Activated T-cell treated with anti-CD3 and anti-CD28 coated beads, Interleukin-2, amount 50 U/mL, for 4 hours (primary cell): ENCODE data around the gene ACHE. TPM values are rescaled to one million over a fixed set of nuclear protein-coding genes. Genes with fewer than 3 reads are reported as not detected.

Source experiments
- ATAC-seq, 2 donors: fragments of 200-7000 bp; cut with Tn5 transposase; one replicate each; pipeline ENCODE4 v1.10.0; 2021
- DNase-seq: peaks from one replicate; pipeline ENCODE4 v3.0.0-alpha.2; 2020
- H3K27me3 Mint-ChIP-seq: one replicate; pipeline ENCODE4 v1.8.0; 2021; ENCODE audit warnings: low read depth, mixed read lengths
- H3K36me3 Mint-ChIP-seq: one replicate; pipeline ENCODE4 v1.8.0; 2022; ENCODE audit warnings: mixed read lengths; ENCODE audit not compliant: insufficient read depth
- H3K4me1 Mint-ChIP-seq: one replicate; pipeline ENCODE4 v1.8.0; 2021; ENCODE audit warnings: low read depth, mixed read lengths
- H3K4me3 Mint-ChIP-seq: one replicate; pipeline ENCODE4 v1.8.0; 2021; ENCODE audit warnings: mild to moderate bottlenecking, moderate library complexity, mixed read lengths
- H3K9me3 Mint-ChIP-seq: one replicate; pipeline ENCODE4 v1.8.0; 2021; ENCODE audit warnings: mixed read lengths
- total RNA-seq, 3 donors: library from RNA; stranded (reverse); gene quantifications; one replicate each; pipeline ENCODE4 v1.2.1, GENCODE V29; 2021

Gene ACHE
- total RNA-seq, 3 donors from 2014 or later, result 0.32 to 0.54 (median 0.35) TPM

DNA sequence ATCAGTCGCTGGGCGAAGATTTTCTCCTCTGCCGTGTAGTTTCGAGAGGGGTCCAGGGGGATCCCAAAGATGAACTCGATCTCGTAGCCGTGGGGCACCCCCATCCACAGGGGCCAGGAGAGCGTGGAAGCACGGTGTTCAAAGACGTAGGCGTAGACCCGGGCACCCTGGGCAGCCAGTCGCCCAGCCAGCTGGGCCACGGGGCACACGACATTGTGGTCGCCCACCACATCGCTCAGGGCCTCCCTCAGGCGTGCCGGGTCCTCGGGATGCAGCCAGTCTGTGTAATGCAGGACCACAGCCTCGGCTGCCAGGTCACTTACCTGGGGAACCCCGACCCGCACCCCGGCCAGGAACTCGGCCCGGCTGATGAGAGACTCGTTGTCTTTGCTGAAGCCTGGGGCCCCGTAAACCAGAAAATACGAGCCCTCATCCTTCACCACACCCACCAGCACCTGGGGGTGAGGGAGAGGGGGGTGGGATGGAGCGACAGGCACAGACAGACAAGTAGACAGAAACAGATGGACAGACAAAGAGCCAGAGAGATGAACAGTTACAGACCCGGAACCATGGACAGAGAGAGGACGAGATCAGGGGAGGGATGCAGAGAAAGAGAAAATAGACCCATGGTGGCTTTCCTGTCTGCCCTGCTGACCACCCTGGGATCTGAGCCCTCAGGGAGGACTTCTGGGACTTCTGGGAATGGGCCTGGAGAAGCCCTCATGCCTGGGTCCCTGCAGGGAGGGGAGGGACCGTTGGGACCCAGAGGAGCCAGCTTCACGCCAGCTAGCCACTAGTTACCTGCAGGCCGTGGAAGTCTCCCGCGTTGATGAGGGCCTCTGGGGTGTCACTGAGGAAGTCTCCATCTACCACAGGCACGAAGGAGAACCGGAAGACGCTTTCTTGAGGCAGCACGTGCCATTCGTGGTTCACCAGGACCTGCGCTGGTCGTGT lies 3.0 kb downstream of the ACHE start:
- no peak overlapping the region for H3K4me3 Mint-ChIP-seq
- peaks cover 9% of the 10 kb centered on the region for H3K36me3 Mint-ChIP-seq
- H3K9me3 Mint-ChIP-seq, result no peaks in the 10 kb centered on the region
- peaks cover 39% of the 10 kb centered on the region for H3K27me3 Mint-ChIP-seq
- H3K4me1 Mint-ChIP-seq, result peaks cover 27% of the 10 kb centered on the region
- DNase-seq (no peak), ATAC-seq (no peak)

DNA sequence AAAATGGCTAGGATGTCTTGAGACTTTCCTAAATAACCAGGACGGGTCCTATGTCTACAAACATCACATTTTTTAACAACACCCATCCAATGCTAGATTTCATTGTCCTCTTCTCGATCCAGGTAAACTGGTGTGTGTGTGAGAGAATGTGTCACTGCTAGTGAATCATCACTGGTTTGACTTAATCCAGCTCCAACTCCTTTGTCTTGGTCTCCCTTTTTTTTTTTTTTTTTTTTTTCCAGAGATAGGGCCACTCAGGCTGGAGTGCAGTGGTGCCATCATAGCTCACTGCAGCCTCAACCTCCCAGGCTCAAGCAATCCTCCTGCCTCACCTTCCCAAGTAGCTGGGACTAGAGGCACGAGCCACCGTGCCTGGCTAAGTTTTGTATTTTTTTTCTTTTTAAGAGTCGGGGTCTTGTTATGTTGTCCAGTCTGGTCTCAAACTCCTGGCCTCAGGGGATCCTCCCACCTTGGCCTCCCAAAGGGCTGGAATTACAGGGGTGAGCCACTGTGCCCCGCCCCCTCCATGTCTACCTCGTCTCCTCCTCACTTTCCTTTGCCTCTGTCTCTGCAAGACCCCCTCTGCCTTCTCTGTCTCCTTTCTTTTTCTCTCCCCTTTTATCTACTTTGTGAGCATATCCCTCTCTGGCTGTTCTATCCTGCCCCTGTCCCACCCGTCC lies 4.0 kb downstream of the ACHE start:
- peaks cover 33% of the 10 kb centered on the region for H3K27me3 Mint-ChIP-seq

DNA sequence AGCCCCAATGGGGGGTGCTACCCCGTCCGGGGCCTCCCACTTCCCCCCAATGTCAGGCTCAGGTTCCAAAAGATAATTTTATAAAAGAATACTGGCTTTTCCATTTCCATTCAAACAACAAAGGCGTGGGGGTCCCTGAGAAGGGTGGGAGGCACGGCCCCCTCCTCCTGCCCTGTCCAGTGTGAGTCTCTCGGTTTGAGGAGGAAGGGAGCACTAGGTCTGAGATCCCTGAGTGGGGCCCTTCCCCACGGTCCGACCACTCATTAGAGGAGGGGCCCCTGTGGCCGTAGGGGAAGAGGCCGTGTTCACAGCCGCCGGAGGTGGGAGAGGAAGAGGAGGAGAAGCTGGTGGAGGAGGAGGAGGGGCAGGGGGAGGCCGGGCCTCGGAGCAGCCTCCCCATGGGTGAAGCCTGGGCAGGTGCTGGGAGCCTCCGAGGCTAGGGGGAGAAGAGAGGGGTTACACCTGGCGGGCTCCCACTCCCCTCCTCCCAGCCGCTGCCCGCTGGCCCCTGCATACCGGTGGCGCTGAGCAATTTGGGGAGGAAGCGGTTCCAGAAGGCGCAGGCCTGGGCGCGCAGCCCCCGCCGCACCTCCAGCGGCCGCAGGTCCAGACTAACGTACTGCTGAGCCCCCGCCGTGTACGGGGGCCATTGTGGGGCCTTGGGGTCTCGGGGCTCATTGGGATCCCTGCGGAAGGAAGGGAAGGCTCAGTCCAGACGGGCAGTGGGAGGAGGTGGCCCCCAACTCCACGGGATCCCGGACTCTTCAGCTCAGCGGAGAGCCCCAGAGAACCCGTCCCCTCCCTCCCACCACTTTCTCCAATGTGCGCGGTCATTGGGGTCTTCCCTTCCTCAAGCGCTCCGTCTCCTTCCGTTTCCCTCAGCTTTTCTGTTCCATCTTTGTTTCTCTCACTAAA lies 4.8 kb downstream of the ACHE start:
- DNase-seq, result no peak
- Mint-ChIP-seq H3K9me3 (no peaks in the 10 kb centered on the region), H3K4me1 (peaks cover 35% of the 10 kb centered on the region)

More for the DNA sequence above, 4.0 kb downstream of the ACHE start:
- Mint-ChIP-seq H3K36me3 (peaks cover 19% of the 10 kb centered on the region), H3K9me3 (no peaks in the 10 kb centered on the region), H3K4me3 (peak overlapping the region; percentile 65), H3K4me1 (peaks cover 36% of the 10 kb centered on the region)
- no peak for DNase-seq
- ATAC-seq, result no peak

DNA sequence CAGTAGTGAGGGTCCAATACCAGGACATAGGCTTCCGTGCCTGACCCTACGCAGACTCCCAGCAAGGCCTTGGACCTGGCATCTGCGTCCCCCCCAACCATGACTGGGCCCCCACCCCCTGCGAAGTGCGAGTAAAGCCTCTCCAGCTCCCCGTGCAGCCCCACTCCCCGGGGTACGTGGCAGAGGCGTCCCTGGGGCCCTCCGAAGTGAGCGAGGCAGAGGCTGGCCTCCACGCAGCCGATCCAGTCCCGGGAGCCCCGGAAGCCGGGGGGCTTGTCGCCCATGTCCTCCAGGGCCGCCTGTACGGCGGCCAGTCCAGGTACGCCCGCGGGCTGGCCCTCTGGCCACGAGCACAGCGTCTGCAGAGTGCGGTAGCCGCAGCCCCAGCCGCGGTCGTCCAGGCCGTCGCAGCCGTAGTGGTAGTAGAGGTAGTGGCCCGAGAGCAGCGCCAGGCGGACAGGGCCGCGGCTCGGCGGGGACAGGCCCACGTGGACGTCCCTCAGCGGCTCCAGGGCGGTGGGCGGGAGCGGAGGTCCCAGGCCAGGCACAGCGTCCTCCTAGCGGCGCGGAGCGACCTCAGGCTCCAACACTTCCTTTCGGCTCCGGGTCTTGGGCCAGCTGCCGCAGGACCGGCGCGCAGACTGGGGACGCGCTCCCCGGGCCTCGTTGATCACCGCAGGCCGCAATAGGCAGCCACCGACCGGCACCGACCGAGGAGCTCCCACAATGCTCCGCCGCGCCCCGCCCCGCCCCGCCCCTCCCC lies 6.5 kb downstream of the ACHE start, which contains the start of gene UFSP1:
UFSP1 (minus strand) TSS at position 728 of the 763 bp plus-strand sequence; CDS start at position 284, 444 bp downstream.
- Mint-ChIP-seq H3K27me3 (peaks cover 24% of the 10 kb centered on the region), H3K9me3 (no peaks in the 10 kb centered on the region), H3K4me1 (peaks cover 37% of the 10 kb centered on the region), H3K4me3 (peak within 1 kb of the TSS; percentile 80), H3K36me3 (peaks cover 43% of the 10 kb centered on the region)
- ATAC-seq, result peak; percentile 49 to 51
- DNase-seq, result no peak

More for the DNA sequence above, 4.8 kb downstream of the ACHE start:
- Mint-ChIP-seq H3K4me3 (peak overlapping the region; percentile 80), H3K36me3 (peaks cover 27% of the 10 kb centered on the region), H3K27me3 (peaks cover 27% of the 10 kb centered on the region)
- ATAC-seq, result no peak

DNA sequence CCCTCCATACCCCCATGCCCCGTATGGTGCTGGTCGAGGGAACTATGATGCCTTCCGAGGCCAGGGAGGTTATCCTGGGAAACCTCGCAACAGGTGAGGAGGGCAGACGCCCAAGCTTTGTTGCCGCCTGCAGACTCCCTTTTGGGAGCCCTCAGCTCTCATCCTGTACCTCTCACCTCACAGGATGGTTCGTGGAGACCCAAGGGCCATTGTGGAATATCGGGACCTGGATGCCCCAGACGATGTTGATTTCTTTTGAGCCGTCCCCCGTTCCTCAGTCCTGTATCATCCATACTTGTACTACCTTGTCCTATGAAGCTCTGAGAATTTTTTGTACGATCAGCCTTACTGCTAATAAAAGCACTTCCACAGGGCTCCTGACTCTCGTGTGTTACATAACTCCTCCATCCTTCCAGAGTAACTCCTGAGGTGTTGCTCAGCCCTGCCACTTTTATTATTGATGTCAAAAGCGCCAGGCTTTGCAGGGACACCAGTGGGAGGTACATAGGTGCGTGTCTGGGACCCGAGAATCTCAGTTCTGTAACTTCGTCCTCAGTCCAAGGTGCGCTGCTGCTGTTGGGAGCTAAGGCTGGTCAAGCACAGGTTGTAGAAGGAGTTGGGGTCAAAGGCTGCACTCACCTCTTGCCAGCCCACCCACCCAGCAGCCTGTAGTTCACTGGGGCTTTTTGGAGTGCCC lies 7.2 kb downstream of the ACHE start:
- Mint-ChIP-seq H3K4me1 (peaks cover 37% of the 10 kb centered on the region), H3K4me3 (peak overlapping the region; percentile 79), H3K27me3 (peaks cover 17% of the 10 kb centered on the region), H3K9me3 (no peaks in the 10 kb centered on the region), H3K36me3 (peaks cover 49% of the 10 kb centered on the region)
- DNase-seq (no peak), ATAC-seq (no peak)

DNA sequence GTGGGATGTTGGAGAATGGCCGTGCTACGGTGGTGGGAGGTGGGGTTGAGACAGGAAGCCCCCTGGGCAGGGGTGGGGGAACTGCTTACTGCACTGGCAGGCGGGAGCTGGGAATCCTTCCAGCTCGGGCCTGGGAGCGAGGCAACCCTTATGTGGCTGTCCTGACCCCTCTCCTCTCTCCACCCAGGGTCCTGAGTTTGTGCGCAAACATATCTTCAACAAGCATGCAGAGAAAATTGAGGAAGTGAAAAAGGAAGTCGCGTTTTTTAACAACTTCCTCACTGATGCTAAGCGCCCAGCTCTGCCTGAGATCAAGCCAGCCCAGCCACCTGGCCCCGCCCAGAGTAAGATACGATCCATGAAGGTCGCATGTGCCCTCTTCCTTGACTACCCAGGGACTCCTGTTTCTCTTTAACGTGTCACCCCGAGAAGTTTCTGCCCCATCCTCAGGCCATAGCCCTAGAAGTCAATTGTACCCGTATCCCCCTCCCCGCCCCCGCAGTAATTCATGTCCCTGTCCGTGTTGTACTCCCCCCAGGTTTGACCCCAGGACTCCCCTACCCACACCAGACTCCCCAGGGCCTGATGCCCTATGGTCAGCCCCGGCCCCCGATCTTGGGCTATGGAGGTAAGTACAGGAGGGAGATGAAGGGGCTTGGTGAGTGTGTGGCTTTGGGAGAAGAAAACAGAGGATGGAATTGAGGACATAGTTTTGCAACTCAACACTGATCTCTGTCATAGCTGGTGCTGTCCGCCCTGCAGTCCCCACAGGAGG lies 8.0 kb downstream of the ACHE start:
- Mint-ChIP-seq H3K4me1 (peaks cover 38% of the 10 kb centered on the region), H3K9me3 (no peaks in the 10 kb centered on the region), H3K27me3 (peaks cover 13% of the 10 kb centered on the region), H3K36me3 (peaks cover 54% of the 10 kb centered on the region), H3K4me3 (peak overlapping the region; percentile 79)
- no peak for ATAC-seq
- no peak for DNase-seq

DNA sequence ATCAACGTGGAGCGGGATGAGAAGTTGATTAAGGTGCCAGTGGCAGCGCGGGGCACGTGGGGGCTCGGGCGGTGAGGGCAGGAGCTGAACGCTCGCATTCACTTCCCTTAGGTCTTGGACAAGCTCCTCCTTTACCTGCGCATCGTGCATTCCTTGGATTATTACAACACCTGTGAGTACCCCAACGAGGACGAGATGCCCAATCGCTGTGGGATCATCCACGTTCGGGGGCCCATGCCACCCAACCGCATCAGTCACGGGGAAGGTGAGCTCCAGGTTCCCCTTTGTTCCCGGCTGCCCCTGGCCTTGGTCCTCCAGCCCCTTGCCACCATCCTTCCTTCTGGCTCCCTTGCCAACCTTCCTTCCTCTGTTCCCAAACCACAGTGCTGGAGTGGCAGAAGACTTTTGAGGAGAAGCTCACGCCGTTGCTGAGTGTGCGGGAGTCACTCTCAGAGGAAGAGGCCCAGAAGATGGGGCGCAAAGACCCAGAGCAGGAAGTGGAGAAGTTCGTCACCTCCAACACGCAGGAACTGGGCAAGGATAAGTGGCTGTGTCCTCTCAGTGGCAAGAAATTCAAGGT lies 8.7 kb downstream of the ACHE start:
- H3K4me3 Mint-ChIP-seq, result peak overlapping the region; percentile 79
- no peaks in the 10 kb centered on the region for H3K9me3 Mint-ChIP-seq
- peaks cover 6% of the 10 kb centered on the region for H3K27me3 Mint-ChIP-seq
- peaks cover 38% of the 10 kb centered on the region for H3K4me1 Mint-ChIP-seq
- ATAC-seq (no peak), DNase-seq (no peak)
- H3K36me3 Mint-ChIP-seq, result peaks cover 58% of the 10 kb centered on the region

DNA sequence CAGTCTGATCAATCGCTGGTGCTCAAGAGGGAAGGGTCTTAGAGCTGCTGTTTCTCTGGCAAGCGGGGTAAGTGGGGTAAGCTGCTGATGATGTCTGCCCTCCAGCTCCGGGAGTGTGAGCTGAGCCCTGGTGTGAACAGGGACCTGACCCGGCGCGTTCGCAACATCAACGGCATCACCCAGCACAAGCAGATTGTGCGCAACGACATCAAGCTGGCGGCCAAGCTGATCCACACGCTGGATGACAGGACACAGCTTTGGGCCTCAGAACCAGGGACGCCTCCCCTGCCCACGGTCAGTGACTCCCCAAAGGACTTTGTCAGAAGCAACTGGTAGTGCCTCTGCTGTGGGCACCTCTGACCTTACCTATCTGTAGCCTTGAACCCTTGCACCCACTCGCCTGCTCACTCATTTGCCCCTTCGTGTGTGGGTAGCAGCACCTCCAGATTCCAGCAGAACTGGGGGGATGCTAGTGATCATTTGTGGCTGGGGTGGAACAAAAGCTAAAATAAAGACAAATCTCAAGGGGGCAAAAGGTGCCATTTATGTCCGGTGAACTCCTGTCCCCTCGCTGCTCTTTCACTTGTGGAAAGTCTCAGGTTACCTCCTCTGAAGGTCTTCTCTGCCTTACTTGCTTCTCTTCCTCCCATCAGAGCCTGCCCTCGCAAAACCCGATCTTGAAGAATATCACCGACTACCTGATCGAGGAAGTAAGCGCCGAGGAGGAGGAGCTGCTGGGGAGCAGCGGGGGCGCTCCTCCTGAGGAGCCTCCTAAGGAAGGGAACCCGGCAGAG lies 9.3 kb downstream of the ACHE start:
- peaks cover 64% of the 10 kb centered on the region for H3K36me3 Mint-ChIP-seq
- peaks cover 35% of the 10 kb centered on the region for H3K4me1 Mint-ChIP-seq
- ATAC-seq, result no peak
- H3K4me3 Mint-ChIP-seq, result peak overlapping the region; percentile 19
- H3K9me3 Mint-ChIP-seq, result no peaks in the 10 kb centered on the region
- H3K27me3 Mint-ChIP-seq, result peaks cover under 1% of the 10 kb centered on the region
- no peak for DNase-seq

DNA sequence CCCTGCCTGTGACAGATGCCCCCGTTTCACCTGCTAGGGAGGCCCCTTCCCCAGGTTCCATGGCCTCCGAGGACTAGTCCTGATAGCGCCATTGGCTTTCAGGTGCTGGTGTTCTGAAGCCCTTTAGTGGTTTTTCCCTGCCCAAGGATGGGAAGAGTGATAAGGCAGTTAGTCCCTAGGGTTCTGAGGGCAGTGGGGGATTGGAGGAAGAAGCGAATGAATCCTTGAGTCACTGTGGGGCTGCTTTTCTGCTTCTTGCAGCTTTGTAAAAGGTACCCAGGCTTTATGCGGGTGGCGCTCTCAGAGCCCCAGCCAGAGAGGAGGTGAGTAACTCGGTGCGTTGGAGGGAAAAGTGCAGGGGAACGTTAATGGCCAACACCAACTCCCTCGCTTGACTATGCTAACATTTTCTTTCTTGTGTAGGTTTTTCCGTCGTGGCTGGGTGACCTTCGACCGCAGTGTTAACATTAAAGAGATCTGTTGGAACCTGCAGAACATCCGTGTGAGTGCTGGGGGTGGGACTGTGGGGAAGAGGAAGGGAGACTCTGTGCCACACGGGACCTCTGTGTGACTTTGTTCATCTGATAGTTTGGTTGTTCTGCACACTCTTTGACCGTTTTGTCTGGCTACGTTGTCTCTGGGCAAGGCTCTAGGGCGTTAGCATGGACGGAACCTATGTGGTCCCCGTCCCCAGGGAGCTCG lies 10.1 kb downstream of the ACHE start:
- peak overlapping the region; percentile 22 for H3K4me3 Mint-ChIP-seq
- H3K9me3 Mint-ChIP-seq, result no peaks in the 10 kb centered on the region
- H3K4me1 Mint-ChIP-seq, result peaks cover 35% of the 10 kb centered on the region
- DNase-seq (no peak), ATAC-seq (no peak)
- H3K27me3 Mint-ChIP-seq, result no peaks in the 10 kb centered on the region
- peaks cover 69% of the 10 kb centered on the region for H3K36me3 Mint-ChIP-seq

DNA sequence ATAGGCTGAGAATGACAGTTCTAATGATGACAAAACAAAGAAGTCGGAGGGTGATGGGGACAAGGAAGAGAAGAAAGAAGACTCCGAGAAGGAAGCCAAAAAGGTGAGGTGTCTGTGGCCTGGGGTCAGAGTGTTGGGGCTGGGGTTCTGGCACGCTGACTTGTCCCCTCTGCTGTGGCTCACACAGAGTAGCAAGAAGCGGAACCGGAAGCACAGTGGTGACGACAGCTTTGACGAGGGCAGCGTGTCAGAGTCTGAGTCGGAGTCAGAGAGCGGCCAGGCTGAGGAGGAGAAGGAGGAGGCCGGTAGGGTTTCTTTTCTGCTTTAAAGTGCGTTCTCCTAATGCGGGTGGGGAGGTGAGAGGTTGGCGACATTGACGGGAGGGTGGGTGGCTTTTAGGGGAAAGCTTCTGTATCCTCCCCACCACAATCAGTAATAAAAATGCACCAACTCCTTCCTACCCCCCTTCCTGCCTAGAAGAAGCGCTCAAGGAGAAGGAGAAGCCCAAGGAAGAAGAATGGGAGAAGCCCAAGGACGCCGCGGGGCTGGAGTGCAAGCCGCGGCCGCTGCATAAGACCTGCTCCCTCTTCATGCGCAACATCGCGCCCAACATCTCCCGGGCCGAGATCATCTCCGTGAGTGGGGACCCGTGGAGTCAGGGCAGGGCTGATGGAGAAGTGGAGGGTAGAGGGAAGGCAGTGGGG lies 10.8 kb downstream of the ACHE start:
- Mint-ChIP-seq H3K27me3 (no peaks in the 10 kb centered on the region), H3K9me3 (no peaks in the 10 kb centered on the region), H3K36me3 (peaks cover 72% of the 10 kb centered on the region), H3K4me1 (peaks cover 35% of the 10 kb centered on the region), H3K4me3 (peak overlapping the region; percentile 65)
- DNase-seq, result no peak
- ATAC-seq, result no peak
